GM19193 (cell line): Measurements from ENCODE around the gene CNIH2.

Experiments
- POLR2A ChIP-seq: IDR thresholded peaks from 4 replicates; pipeline ENCODE4 v1.6.1; 2011; ENCODE audit not compliant: insufficient read depth, insufficient read length; ENCODE audit errors: extremely low read depth

The CNIH2 gene

DNA sequence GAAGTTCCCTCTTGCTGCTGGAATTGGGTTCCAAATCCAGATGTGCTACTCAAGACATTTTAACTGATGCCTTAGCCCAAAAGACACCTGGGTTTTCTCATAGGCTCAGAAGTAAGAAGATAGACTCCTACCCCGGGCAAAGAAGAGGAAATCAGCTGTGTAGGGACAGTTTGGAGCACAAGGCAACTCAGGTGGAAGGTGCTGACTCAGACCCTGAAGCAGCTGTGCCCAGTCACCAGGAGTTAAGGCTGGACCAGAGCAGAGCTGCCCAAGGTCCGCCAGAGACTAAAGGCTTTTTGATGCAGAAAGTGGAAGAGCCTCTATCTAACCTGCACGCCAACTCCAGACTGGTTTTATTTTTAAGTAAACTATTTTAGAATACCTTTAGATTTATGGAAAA lies 30.2 kb upstream of the CNIH2 start:
- TF ChIP-seq POLR2A, result no peak

DNA sequence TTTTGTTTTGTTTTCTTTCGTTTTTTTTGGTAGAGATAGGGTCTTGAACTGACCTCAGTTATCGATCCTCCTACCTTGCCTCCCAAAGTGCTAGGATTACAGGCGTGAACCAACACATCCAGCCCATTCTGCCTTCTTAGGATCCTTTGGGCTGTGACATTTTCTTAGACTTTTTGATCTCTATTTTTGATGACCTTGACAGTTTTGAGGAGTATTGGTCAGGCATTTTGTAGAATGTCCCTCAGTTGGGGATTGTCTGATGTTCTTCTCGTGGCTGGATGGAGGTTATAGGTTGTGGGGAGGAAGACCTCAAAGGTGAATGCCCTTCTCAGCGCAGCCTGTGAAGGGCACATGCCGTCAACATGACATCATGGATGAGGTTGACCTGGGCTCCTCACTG lies 29.1 kb upstream of the CNIH2 start:
- TF ChIP-seq POLR2A, result no peak

DNA sequence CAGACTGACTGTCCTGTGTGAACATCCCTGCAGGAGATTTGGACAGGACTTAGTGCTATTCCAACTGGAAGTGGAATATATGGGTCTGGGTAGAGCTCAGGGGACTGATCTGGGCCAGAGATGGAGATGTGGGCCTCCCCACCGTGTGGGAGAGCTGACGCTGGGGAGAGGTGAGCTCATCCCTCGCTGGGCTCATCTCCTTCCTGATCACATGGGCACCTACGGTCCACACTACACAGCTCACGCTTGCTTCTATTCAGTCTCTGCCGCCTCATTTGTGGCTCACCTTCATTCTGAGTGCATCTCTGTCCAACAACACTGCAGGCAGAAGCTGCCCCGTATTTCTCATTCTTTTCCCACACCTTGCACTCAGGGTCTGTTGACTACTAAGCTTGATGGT lies 26.2 kb upstream of the CNIH2 start:
- no peak for TF ChIP-seq POLR2A

DNA sequence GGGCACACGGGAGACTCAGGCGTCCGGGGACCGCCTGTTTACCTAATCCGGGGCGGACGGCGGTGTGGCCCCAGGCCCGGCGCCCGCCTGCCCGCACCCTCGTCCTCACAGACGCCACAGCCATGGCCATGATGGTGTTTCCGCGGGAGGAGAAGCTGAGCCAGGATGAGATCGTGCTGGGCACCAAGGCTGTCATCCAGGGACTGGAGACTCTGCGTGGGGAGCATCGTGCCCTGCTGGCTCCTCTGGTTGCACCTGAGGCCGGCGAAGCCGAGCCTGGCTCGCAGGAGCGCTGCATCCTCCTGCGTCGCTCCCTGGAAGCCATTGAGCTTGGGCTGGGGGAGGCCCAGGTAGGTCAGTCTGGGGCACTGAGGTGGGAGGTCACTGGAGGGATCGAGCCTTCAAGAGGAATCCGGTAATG lies 19.5 kb upstream of the CNIH2 start:
- TF ChIP-seq POLR2A, result no peak

DNA sequence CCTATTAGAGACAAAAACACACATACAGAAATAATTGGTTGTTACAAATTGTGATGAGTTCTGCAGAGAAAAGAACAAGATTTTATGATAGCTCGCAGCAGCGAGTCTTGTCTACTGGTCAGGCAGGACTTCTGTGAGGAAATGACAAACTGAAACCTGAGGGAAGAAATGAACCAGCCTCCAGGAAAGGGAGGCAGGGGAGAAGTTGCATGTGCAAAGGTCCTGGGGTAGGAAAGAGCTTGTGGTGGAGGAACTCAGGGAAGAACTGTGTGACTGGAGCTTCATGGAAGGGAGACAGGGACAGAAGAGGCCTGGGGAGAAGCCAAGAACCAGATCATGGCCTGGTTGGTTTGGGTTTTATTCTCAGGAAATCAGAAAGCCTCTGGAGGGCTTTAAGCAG lies 18.8 kb upstream of the CNIH2 start:
- no peak for TF ChIP-seq POLR2A

DNA sequence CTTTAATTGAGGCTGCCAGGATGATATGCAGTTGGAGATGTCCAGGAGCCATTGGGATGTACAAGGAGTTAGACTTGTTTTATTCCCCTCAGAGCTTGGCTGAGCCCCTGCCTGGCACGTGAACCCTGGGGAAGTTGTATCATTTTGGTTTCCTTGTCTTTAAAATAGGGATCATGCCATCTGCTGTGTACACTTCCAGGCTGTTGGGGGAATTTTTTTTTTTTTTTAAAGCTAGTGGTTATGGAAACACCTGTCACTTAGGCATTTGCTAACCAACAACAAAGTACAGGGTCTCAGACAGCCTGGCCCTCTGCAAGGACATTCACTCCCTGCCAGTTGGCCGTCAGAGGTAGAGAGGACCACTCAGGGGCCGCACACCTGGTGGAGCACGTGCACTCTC lies 18.0 kb upstream of the CNIH2 start:
- TF ChIP-seq POLR2A, result no peak

DNA sequence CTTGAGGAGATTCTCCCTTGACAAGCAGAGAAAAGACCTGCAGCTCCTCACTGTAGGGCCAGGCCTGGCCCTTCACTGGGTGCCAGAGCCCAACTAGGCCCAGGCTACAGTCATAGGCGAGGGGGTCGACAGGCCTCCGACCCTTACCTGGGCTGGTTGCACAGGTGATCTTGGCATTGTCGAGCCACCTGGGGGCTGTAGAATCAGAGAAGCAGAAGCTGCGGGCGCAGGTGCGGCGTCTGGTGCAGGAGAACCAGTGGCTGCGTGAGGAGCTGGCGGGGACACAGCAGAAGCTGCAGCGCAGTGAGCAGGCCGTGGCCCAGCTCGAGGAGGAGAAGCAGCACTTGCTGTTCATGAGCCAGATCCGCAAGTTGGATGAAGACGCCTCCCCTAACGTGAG lies 16.4 kb upstream of the CNIH2 start:
- no peak for TF ChIP-seq POLR2A

DNA sequence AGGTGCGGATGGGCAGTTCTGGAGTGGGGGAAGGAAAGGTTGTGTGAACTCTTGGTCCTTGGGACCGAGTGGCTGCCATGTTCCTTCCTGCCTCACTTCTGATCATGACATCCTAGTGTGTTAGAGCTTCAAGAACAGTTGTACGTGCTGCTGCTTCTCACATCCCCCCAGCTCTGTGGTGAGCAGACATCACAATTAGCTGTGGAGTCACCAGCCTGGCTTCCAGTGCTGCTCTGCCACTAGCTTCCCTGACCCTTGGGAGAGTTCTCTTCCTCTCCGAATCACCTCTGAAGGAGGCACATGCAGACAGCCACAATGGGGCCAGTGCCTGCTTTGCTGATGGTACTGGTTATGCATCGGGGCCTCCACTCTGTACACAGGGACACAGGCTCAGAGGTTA lies 15.8 kb upstream of the CNIH2 start:
- no peak for TF ChIP-seq POLR2A

DNA sequence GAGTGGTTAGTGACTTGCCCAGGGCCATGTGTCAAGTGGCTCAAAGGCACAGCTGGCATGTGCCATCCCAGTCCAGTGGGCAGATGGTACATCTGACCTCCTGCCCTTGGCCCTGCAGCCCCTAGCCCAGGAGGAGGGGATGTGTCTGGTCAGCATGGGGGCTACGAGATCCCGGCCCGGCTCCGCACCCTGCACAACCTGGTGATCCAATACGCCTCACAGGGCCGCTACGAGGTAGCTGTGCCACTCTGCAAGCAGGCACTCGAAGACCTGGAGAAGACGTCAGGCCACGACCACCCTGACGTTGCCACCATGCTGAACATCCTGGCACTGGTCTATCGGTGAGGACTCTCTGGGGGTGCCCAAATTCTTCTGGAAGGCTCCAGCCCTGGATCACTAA lies 15.3 kb upstream of the CNIH2 start:
- no peak for TF ChIP-seq POLR2A

DNA sequence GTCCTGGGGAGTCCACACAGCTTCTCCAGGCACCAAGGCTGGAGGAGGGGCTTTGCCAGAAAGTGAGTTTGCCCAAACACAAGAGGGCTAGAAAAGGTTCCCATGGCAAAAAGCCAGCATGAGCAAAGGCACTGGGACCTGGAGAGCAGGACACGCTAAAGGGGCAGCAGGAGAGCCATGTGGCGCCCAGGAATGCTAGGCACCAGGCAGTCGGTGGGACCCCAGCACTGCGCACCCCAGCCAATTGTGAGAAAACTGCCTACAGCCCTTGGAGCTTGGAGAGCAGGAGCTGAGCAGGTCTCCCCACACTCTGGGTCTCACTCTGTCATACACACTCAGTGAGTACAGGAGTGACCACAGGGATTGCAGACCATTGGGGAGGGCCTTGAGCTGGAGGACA lies 14.7 kb upstream of the CNIH2 start:
- no peak for TF ChIP-seq POLR2A

DNA sequence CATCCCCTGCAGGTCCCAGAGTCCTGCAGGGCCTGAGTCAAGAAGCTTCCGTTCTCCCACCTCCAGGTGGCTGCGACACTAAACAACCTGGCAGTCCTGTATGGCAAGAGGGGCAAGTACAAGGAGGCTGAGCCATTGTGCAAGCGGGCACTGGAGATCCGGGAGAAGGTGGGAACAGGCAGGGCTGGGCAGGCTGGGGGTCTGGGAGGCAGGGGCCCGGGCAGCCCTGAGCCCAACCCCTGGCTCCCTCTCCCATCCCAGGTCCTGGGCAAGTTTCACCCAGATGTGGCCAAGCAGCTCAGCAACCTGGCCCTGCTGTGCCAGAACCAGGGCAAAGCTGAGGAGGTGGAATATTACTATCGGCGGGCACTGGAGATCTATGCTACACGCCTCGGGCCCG lies 14.2 kb upstream of the CNIH2 start:
- no peak for TF ChIP-seq POLR2A

DNA sequence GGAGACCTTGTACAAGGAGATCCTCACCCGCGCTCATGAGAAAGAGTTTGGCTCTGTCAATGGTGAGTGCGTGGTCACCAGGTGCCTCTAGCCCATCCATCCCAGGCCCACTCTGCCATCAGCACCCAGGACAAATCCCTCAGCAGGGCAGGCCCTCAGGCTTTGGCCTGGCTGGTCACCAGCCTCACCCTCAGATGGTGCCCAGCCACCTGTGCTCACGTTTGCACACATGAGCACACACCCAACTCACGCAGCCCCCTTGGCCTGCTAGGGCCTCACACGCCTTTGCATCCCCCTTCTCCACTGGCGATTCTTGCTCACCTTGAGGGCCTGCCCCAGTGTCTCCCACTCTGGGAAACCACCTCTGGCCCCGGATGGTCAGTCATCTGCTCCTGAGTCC lies 13.6 kb upstream of the CNIH2 start:
- no peak for TF ChIP-seq POLR2A

DNA sequence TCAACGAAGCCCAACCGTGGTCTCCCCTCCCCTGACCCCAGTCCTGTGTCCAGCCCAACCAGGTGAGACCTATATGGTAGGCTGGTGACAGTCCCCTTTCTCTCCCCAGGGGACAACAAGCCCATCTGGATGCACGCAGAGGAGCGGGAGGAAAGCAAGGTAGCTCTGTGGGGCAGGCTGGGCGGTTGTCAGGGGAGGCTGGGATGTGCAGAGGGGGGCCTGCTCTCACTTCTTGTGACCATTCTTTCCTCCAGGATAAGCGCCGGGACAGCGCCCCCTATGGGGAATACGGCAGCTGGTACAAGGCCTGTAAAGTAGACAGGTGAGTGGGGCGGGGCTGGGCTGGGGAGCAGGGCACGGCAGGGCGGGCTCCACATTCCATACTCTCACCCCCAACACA lies 13.1 kb upstream of the CNIH2 start:
- no peak for TF ChIP-seq POLR2A

DNA sequence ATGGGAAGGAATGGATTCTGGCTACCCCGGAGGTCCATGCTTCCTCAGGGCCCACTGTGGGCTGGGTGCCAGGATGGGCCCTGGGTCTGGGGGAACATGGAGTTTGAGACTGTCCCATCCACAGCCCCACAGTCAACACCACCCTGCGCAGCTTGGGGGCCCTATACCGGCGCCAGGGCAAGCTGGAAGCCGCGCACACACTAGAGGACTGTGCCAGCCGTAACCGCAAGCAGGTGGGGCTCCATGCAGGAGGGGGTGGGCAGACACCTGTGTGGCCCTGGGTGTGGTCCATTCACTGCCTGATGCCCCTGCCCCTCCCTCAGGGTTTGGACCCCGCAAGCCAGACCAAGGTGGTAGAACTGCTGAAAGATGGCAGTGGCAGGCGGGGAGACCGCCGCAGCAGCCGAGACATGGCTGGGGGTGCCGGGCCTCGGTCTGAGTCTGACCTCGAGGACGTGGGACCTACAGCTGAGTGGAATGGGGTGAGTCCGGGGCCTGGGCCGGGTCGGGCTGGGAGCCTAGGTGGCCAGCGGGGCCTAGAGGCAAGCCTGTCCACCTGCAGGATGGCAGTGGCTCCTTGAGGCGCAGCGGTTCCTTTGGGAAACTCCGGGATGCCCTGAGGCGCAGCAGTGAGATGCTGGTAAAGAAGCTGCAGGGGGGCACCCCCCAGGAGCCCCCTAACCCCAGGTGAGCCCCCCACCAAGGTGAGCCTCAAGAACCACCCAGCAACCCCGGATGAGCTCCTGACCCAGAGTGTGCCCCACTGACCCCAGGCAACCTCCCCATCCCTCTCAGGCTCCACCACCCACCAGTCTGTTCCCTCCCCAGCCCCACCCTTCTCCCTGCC lies 12.2 kb upstream of the CNIH2 start:
- no peak for TF ChIP-seq POLR2A

DNA sequence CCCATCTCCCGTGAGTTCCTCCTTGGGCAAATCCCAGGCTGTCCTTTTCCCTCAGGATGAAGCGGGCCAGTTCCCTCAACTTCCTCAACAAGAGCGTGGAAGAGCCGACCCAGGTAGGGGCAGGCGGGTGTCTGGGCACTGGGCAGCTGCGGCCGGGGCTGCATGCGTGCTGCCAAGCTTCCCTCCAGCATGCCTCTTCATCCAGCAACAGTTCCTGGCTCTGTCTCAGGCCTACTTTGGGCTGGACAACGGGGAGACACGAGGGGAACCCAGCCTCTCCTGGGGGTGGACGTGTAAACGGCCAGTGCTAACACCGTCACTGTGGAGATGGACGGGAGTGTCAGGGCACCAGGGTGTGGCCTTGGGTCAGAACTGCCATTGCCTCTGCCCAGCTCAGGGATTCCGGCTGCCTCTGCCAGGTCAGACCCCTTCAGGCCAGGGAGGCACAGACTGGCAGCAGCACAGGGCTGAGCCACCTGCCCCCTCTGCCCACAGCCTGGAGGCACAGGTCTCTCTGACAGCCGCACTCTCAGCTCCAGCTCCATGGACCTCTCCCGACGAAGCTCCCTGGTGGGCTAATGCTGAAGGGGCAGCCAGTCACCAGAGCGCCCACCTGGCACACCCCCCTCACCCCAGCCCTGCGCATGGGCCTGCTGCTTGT lies 11.5 kb upstream of the CNIH2 start:
- TF ChIP-seq POLR2A, result no peak

DNA sequence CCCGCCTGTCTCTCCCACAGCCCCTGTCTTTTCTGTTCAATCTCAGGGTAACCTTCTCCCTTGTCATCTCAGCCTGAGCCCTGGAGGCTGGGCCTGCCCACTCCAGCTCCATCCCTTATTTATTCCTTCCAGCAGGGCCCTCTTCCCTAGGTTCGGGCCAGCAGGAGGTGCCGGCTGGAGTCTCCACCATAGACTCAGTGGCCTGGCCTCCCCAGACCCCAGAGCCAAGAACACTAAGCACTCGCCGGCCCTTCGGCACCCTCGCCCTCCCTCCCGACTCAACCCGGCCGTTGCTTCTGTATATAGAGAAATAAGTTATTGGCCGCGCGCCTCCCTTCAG lies 11.0 kb upstream of the CNIH2 start:
- no peak for TF ChIP-seq POLR2A
